Activated B cell treated with CpG ODN at 0.5 μM for 24 hours (primary cell): ENCODE results near the gene SCN3B. TPM values are rescaled to one million over a fixed set of nuclear protein-coding genes. Genes with fewer than 3 reads are reported as not detected.

Experiments used
- ATAC-seq: fragments of 200-7000 bp; cut with Tn5 transposase; one replicate; pipeline ENCODE4 v1.10.0; 2021; ENCODE audit warnings: low read depth, mild to moderate bottlenecking, moderate library complexity
- CTCF ChIA-PET: fragments of 350-600 bp; sonication (Branson Sonifier 250); formaldehyde crosslinking; loops from one replicate; lab custom pipeline; 2021; ENCODE audit warnings: antibody characterized with exemption; lab: Charles Lee
- POLR2A ChIA-PET: fragments of 350-600 bp; sonication (Branson Sonifier 250); formaldehyde crosslinking; loops from one replicate; lab custom pipeline; 2021; ENCODE audit warnings: antibody characterized with exemption; lab: Charles Lee
- DNase-seq: peaks from one replicate; pipeline ENCODE4 v3.0.0; 2022
- H3K27ac Mint-ChIP-seq: one replicate; pipeline ENCODE4 v1.8.0; 2020; ENCODE audit warnings: mixed read lengths
- H3K27me3 Mint-ChIP-seq: one replicate; pipeline ENCODE4 v1.8.0; 2021; ENCODE audit warnings: mixed read lengths
- H3K36me3 Mint-ChIP-seq: one replicate; pipeline ENCODE4 v1.8.0; 2021; ENCODE audit warnings: low read depth, mixed read lengths
- H3K4me1 Mint-ChIP-seq: one replicate; pipeline ENCODE4 v1.8.0; 2021; ENCODE audit warnings: mixed read lengths
- H3K4me3 Mint-ChIP-seq: one replicate; pipeline ENCODE4 v1.8.0; 2020; ENCODE audit warnings: mild to moderate bottlenecking, mixed read lengths
- H3K9me3 Mint-ChIP-seq: one replicate; pipeline ENCODE4 v1.8.0; 2020; ENCODE audit warnings: mixed read lengths
- intact Hi-C: fragments of 100-400 bp; cut with micrococcal nuclease; formaldehyde crosslinking; loops from one replicate; pipeline ENCODE4 v1.15.1; 2024
- total RNA-seq: library from RNA; stranded (reverse); gene quantifications from 2 replicates; pipeline ENCODE4 v1.2.3, GENCODE V29; 2022
- TF ChIP-seq, protein P1 (sequence below): fragments of 200-600 bp; IDR thresholded peaks from one replicate; pipeline ENCODE4 v1.8.0; 2022; ENCODE audit warnings: antibody characterized with exemption, mild to moderate bottlenecking

SCN3B gene
- total RNA-seq, 1 donor from 2014 or later = not detected

DNA sequence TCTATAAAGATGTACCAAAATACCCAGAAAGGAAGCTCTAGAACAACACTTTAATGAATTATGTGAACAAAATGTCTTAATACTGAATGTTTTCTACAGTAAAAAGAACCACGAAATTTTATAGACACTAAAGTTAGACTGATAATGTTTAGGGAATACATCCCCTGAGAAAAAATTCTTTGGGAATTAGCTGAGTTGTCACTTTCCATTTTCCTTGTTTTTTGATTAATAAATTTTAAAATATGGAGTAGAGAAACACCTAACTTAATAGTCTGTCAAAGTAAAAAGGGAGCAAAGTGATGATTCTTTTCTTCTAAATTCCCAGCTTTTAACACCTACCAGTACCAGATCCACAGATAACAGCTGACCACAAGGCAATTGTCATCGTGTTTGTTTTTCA lies 23.1 kb upstream of the SCN3B start:
- Mint-ChIP-seq H3K4me1 (no peaks in the 10 kb centered on the region), H3K4me3 (no peak overlapping the region), H3K27me3 (no peaks in the 10 kb centered on the region), H3K36me3 (no peaks in the 10 kb centered on the region), H3K27ac (no peak overlapping the region), H3K9me3 (no peaks in the 10 kb centered on the region)
- intact Hi-C loops = no loop called here
- POLR2A ChIA-PET = no interaction called here
- DNase-seq (no peak), ATAC-seq (no peak)
- CTCF ChIA-PET = no interaction called here
- TF ChIP-seq, protein P1, sequence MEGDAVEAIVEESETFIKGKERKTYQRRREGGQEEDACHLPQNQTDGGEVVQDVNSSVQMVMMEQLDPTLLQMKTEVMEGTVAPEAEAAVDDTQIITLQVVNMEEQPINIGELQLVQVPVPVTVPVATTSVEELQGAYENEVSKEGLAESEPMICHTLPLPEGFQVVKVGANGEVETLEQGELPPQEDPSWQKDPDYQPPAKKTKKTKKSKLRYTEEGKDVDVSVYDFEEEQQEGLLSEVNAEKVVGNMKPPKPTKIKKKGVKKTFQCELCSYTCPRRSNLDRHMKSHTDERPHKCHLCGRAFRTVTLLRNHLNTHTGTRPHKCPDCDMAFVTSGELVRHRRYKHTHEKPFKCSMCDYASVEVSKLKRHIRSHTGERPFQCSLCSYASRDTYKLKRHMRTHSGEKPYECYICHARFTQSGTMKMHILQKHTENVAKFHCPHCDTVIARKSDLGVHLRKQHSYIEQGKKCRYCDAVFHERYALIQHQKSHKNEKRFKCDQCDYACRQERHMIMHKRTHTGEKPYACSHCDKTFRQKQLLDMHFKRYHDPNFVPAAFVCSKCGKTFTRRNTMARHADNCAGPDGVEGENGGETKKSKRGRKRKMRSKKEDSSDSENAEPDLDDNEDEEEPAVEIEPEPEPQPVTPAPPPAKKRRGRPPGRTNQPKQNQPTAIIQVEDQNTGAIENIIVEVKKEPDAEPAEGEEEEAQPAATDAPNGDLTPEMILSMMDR = no peak

DNA sequence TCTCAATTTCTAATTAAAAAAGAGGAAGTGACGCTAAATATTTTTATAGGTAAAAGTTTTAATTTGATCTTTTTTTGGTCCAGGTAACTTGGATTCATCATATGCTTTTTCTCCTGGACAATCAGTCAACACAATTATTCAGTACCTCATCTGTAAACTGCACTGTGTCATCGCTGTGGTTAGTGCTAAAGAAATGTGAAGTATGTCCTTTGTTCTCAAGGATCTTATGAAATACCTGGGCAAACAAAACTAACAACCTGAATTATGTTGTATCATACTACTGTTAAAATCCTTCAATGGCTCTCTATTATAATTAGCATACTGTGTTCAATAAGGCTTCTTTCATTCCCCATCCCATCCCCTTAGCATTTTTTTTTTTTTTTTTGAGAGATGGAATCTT lies 19.9 kb upstream of the SCN3B start:
- no peak overlapping the region for H3K27ac Mint-ChIP-seq

DNA sequence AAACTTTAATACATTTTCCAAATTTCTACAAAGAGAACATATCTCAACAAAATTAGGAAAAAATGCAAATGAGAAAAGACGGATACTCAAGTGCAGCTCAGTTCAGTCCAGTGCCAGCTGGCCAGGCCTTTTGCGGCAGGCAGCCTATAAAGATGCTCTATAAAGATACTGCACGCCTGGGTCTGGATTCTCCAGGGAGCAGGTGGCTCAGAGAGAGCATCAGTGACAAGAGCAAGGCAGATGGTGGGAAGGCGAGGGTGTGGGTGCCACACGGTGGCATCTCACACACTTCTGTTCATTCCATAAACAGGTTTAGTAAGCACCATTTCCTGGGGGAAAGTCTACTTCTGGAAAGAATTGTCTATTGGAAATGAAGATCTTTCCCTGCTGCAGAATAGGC lies 18.1 kb upstream of the SCN3B start:
- POLR2A ChIA-PET = no interaction called here
- intact Hi-C loops = no loop called here
- no peaks in the 10 kb centered on the region for H3K36me3 Mint-ChIP-seq

More for the DNA sequence above, 19.9 kb upstream of the SCN3B start:
- Mint-ChIP-seq H3K36me3 (no peaks in the 10 kb centered on the region), H3K4me3 (no peak overlapping the region), H3K27me3 (peaks cover 3% of the 10 kb centered on the region), H3K9me3 (no peaks in the 10 kb centered on the region), H3K4me1 (no peaks in the 10 kb centered on the region)
- ChIA-PET POLR2A (no interaction called here), CTCF (no interaction called here)
- TF ChIP-seq, protein P1 = no peak
- DNase-seq (no peak), ATAC-seq (no peak)
- intact Hi-C loops = no loop called here

DNA sequence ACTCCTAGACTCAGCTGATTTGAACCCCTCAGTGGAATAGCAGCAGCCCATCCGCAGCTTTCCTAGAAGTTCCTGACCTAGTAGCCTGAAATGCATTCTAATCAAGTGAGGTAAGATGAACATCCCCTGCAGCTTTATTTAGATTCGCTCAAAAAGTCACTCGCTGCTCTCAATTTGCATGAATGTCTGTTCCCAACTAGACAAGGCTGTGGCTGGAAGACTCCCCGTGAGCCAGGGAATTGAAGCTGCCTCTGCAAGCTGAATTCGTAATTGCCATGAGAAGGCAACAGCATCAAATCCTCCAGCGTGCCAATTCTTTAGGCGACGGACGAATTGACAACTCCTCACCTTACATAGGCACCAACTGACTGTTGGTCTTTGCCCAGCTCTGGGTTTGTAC lies 17.1 kb upstream of the SCN3B start:
- intact Hi-C loops = no loop called here
- no peak for ATAC-seq
- ChIA-PET POLR2A (no interaction called here), CTCF (no interaction called here)
- TF ChIP-seq, protein P1 = no peak
- no peaks in the 10 kb centered on the region for H3K4me1 Mint-ChIP-seq
- peaks cover 7% of the 10 kb centered on the region for H3K27me3 Mint-ChIP-seq
- H3K9me3 Mint-ChIP-seq = no peaks in the 10 kb centered on the region
- no peaks in the 10 kb centered on the region for H3K36me3 Mint-ChIP-seq
- no peak overlapping the region for H3K4me3 Mint-ChIP-seq
- no peak for DNase-seq
- H3K27ac Mint-ChIP-seq = no peak overlapping the region

More for the DNA sequence above, 18.1 kb upstream of the SCN3B start:
- no peak for ATAC-seq
- Mint-ChIP-seq H3K4me3 (no peak overlapping the region), H3K27ac (no peak overlapping the region), H3K9me3 (no peaks in the 10 kb centered on the region), H3K27me3 (peaks cover 3% of the 10 kb centered on the region), H3K4me1 (no peaks in the 10 kb centered on the region)
- CTCF ChIA-PET = no interaction called here
- DNase-seq = no peak
- TF ChIP-seq, protein P1 = no peak

DNA sequence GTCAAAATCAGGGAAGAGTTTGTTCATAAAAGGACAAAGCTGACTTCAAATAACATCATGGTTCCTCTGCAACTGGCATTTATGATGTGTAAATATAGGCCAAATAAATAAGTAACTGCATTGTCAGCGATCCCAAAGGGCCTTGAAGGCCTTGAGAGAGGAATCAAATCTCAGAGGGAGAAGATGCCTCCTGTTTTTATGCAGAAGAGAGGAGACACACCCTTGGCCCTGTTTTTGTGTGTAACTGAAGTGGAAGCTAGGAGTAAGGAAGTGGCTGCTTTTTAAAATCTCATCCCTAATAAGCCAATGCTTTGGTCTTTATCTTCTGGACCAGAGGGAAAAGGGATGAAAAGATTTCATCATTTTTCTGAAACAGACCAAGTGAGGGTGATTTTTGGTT lies 15.7 kb upstream of the SCN3B start:
- peaks cover 8% of the 10 kb centered on the region for H3K27me3 Mint-ChIP-seq
- TF ChIP-seq, protein P1 = no peak
- no peak overlapping the region for H3K27ac Mint-ChIP-seq
- no peaks in the 10 kb centered on the region for H3K9me3 Mint-ChIP-seq
- DNase-seq (no peak), ATAC-seq (no peak)
- no peaks in the 10 kb centered on the region for H3K4me1 Mint-ChIP-seq
- H3K36me3 Mint-ChIP-seq = no peaks in the 10 kb centered on the region
- no peak overlapping the region for H3K4me3 Mint-ChIP-seq
- POLR2A ChIA-PET = no interaction called here
- CTCF ChIA-PET = no interaction called here
- intact Hi-C loops = no loop called here
